ENCODE results near the gene NACC1. TPM values are rescaled to one million over a fixed set of nuclear protein-coding genes. Genes with fewer than 3 reads are reported as not detected.
A peak's percentile ranks its signal among the peaks of the same experiment; 100 is the strongest.

NACC1 gene
- total RNA-seq (10 to 100 TPM; 32.1 to 48.9 (median 37.9) TPM), polyA plus RNA-seq (10 to 100 TPM; 11.9 to 63.4 (median 45.8) TPM)
- long read RNA-seq, donor 1, full-length matches to known transcripts, result 1 of 5 reads
- long read RNA-seq, donor 1, partial matches to known transcripts, result 0 of 5 reads
- long read RNA-seq, donor 1, other reads (novel, unspliced or antisense), result 4 of 5 reads
- long read RNA-seq, donor 2, full-length matches to known transcripts, result 4 of 21 reads
- long read RNA-seq, donor 2, partial matches to known transcripts, result 2 of 21 reads
- long read RNA-seq, donor 2, other reads (novel, unspliced or antisense), result 15 of 21 reads

GRCh38 chr19:13117772-13118423, at the start of gene NACC1:
TSS of gene NACC1 (plus strand) at chr19:13118264. CDS start at chr19:13135208, 16,944 bp downstream.
- intact Hi-C loops (cut with DNase I), result loop anchor here (1.0 to 2.0 kb wide), 2 partner anchors 31 to 32 kb away; partner anchors contain the start of genes IER2 (in 1 of the 2) and STX10 (in 1 of the 2)
- Histone ChIP-seq H3K27ac (peak within 1 kb of the TSS; percentile 79), H3K36me3 (ENCODE audit: insufficient read depth in 1 of 2, low read depth in 1 of 2) (peaks cover 0 to 25% of the 10 kb centered on the region in 2 donors), H3K4me1 (peaks cover 37% of the 10 kb centered on the region), H3K27me3 (ENCODE audit: insufficient read depth in 3 of 3, low read length in 2 of 3) (no peaks in the 10 kb centered on the region), H3K9me3 (no peaks in the 10 kb centered on the region), H3K4me3 (peak within 1 kb of the TSS; percentile 92)
- TF ChIP-seq CTCF (IDR thresholded peaks at IDR 0.05), result no peak
- 2 to 5% (median 3%) methylated on average over 33 to 65 of the region's 65 CpGs for WGBS, 3 donors
- peak; percentile 93 to 95 for DNase-seq
- ATAC-seq, result peak; percentile 91 to 92 (median 92)

GRCh38 chr19:13069415-13070359, 48.4 kb upstream of the NACC1 start:
- DNase-seq (peak in 1 of 2 donors; percentile 66), ATAC-seq (peak; percentile 30 to 56 (median 38))
- peaks cover 0 to 15% of the 10 kb centered on the region in 2 donors for H3K36me3 ChIP-seq (ENCODE audit: insufficient read depth in 1 of 2, low read depth in 1 of 2)
- TF ChIP-seq CTCF (IDR thresholded peaks at IDR 0.05), result no peak
- no peaks in the 10 kb centered on the region for H3K27me3 ChIP-seq (ENCODE audit: insufficient read depth in 3 of 3, low read length in 2 of 3)
- intact Hi-C loops (cut with DNase I), result no loop called here
- H3K9me3 ChIP-seq, result no peaks in the 10 kb centered on the region
- H3K4me3 ChIP-seq, result peak overlapping the region; percentile 61
- WGBS, 3 donors, result 37 to 53% (median 42%) methylated on average over 20 of the region's 20 CpGs
- H3K4me1 ChIP-seq, result peaks cover 77% of the 10 kb centered on the region
- H3K27ac ChIP-seq, result peak overlapping the region; percentile 90

GRCh38 chr19:13070425-13071140, 47.5 kb upstream of the NACC1 start:
- DNase-seq (peak; percentile 76 to 87), ATAC-seq (peak; percentile 59 to 70 (median 64))
- Histone ChIP-seq H3K4me3 (peak overlapping the region; percentile 61), H3K9me3 (no peaks in the 10 kb centered on the region), H3K27ac (peak overlapping the region; percentile 90), H3K27me3 (ENCODE audit: insufficient read depth in 3 of 3, low read length in 2 of 3) (no peaks in the 10 kb centered on the region), H3K36me3 (ENCODE audit: insufficient read depth in 1 of 2, low read depth in 1 of 2) (peaks cover 0 to 20% of the 10 kb centered on the region in 2 donors), H3K4me1 (peaks cover 69% of the 10 kb centered on the region)
- 30 to 53% (median 31%) methylated on average over 32 of the region's 32 CpGs for WGBS, 3 donors
- no peak for TF ChIP-seq CTCF (IDR thresholded peaks at IDR 0.05)
- intact Hi-C loops (cut with DNase I), result no loop called here

Data from psoas muscle (tissue), 8 donors.